Activated T-cell treated with anti-CD3 and anti-CD28 coated beads, Interleukin-2, amount 50 U/mL, for 72 hours (primary cell): ENCODE data around the gene ATP2B2. TPM values are rescaled to one million over a fixed set of nuclear protein-coding genes. Genes with fewer than 3 reads are reported as not detected.

ENCODE experiments used
- ATAC-seq, 2 donors: fragments of 150-1000 bp; cut with Tn5 transposase; replicated peaks in 1 of 2; 2 replicates each; pipeline ENCODE4 v1.10.0; 2021; ENCODE audit warnings: moderate library complexity in 2 of 2, mild to moderate bottlenecking in 1 of 2
- DNase-seq, 2 donors: peaks; one replicate each; pipeline ENCODE4 v3.0.0; 2021 to 2022; ENCODE audit warnings: mixed read lengths in 1 of 2
- H3K27ac Mint-ChIP-seq: one replicate; pipeline ENCODE4 v1.8.0; 2022; ENCODE audit warnings: mild to moderate bottlenecking, moderate library complexity, mixed read lengths
- H3K27me3 Mint-ChIP-seq: one replicate; pipeline ENCODE4 v1.8.0; 2022; ENCODE audit warnings: low read depth, mixed read lengths
- H3K36me3 Mint-ChIP-seq, 2 donors: one replicate each; pipeline ENCODE4 v1.8.0; 2022; ENCODE audit warnings: mixed read lengths in 2 of 2, mild to moderate bottlenecking in 1 of 2; ENCODE audit not compliant: insufficient read depth in 2 of 2
- H3K4me1 Mint-ChIP-seq: one replicate; pipeline ENCODE4 v1.8.0; 2022; ENCODE audit warnings: low read depth, mixed read lengths
- H3K4me3 Mint-ChIP-seq, 2 donors: one replicate each; pipeline ENCODE4 v1.8.0; 2022; ENCODE audit warnings: mild to moderate bottlenecking in 2 of 2, mixed read lengths in 2 of 2, moderate library complexity in 2 of 2
- H3K9me3 Mint-ChIP-seq, 2 donors: one replicate each; pipeline ENCODE4 v1.8.0; 2022; ENCODE audit warnings: mixed read lengths in 2 of 2
- total RNA-seq, 2 donors: library from RNA; stranded (reverse); gene quantifications; one replicate each; pipeline ENCODE4 v1.2.3, GENCODE V29; 2022

Gene ATP2B2
- not detected for total RNA-seq

GRCh38 chr3:10505050-10505790 lies at the start of gene ATP2B2:
Gene ATP2B2 (minus strand): TSS chr3:10505586. CDS start chr3:10449543, 56,043 bp downstream.
- ATAC-seq (peak in 1 of 2 donors; percentile 39), DNase-seq (peak in 1 of 2 donors; percentile 8)
- Mint-ChIP-seq H3K4me1 (no peaks in the 10 kb centered on the region), H3K9me3 (no peaks in the 10 kb centered on the region), H3K4me3 (peak within 1 kb of the TSS; percentile 25 to 48), H3K27ac (no peak within 1 kb of the TSS), H3K36me3 (no peaks in the 10 kb centered on the region), H3K27me3 (peaks cover 14% of the 10 kb centered on the region)

- Mint-ChIP-seq H3K36me3 (no peaks in the 10 kb centered on the region), H3K4me3 (no peak overlapping the region), H3K4me1 (peaks cover 39% of the 10 kb centered on the region), H3K9me3 (no peaks in the 10 kb centered on the region), H3K27ac (no peak overlapping the region), H3K27me3 (peaks cover 32% of the 10 kb centered on the region)
- no peak for DNase-seq
- ATAC-seq, result no peak
These were observed 49.4 kb upstream of the ATP2B2 start for GRCh38 chr3:10554746-10555145.

GRCh38 chr3:10554236-10554611 lies 48.8 kb upstream of the ATP2B2 start:
- ATAC-seq, result no peak
- DNase-seq, result no peak
- Mint-ChIP-seq H3K9me3 (no peaks in the 10 kb centered on the region), H3K36me3 (no peaks in the 10 kb centered on the region), H3K27ac (no peak overlapping the region), H3K4me1 (peaks cover 45% of the 10 kb centered on the region), H3K4me3 (no peak overlapping the region), H3K27me3 (peaks cover 32% of the 10 kb centered on the region)

- DNase-seq (no peak), ATAC-seq (no peak)
- peaks cover 28% of the 10 kb centered on the region for H3K27me3 Mint-ChIP-seq
- no peak overlapping the region for H3K27ac Mint-ChIP-seq
- no peaks in the 10 kb centered on the region for H3K36me3 Mint-ChIP-seq
- no peaks in the 10 kb centered on the region for H3K9me3 Mint-ChIP-seq
- peaks cover 50% of the 10 kb centered on the region for H3K4me1 Mint-ChIP-seq
- no peak overlapping the region for H3K4me3 Mint-ChIP-seq
These were observed 48.3 kb upstream of the ATP2B2 start for GRCh38 chr3:10553591-10554235.

- Mint-ChIP-seq H3K27me3 (peaks cover 26% of the 10 kb centered on the region), H3K27ac (no peak overlapping the region), H3K36me3 (no peaks in the 10 kb centered on the region), H3K4me1 (peaks cover 51% of the 10 kb centered on the region), H3K4me3 (peak overlapping the region; percentile 53 to 81), H3K9me3 (no peaks in the 10 kb centered on the region)
- DNase-seq (no peak), ATAC-seq (peak; percentile 48 to 56)
These were observed 47.2 kb upstream of the ATP2B2 start for GRCh38 chr3:10552631-10552943.

GRCh38 chr3:10551821-10552630 lies 46.6 kb upstream of the ATP2B2 start:
- peak overlapping the region; percentile 0 for H3K27ac Mint-ChIP-seq
- no peaks in the 10 kb centered on the region for H3K36me3 Mint-ChIP-seq
- H3K4me1 Mint-ChIP-seq, result peaks cover 45% of the 10 kb centered on the region
- H3K27me3 Mint-ChIP-seq, result peaks cover 32% of the 10 kb centered on the region
- no peaks in the 10 kb centered on the region for H3K9me3 Mint-ChIP-seq
- DNase-seq, result peak; percentile 90
- ATAC-seq, result peak; percentile 85 to 86
- peak overlapping the region; percentile 53 to 81 for H3K4me3 Mint-ChIP-seq

- H3K36me3 Mint-ChIP-seq, result no peaks in the 10 kb centered on the region
- DNase-seq (no peak), ATAC-seq (no peak)
- peaks cover 32% of the 10 kb centered on the region for H3K27me3 Mint-ChIP-seq
- H3K27ac Mint-ChIP-seq, result no peak overlapping the region
- peaks cover 45% of the 10 kb centered on the region for H3K4me1 Mint-ChIP-seq
- no peaks in the 10 kb centered on the region for H3K9me3 Mint-ChIP-seq
- no peak overlapping the region for H3K4me3 Mint-ChIP-seq
These were observed 45.8 kb upstream of the ATP2B2 start for GRCh38 chr3:10551139-10551538.

- H3K4me1 Mint-ChIP-seq, result peaks cover 45% of the 10 kb centered on the region
- no peaks in the 10 kb centered on the region for H3K9me3 Mint-ChIP-seq
- peaks cover 32% of the 10 kb centered on the region for H3K27me3 Mint-ChIP-seq
- ATAC-seq (no peak), DNase-seq (no peak)
- no peak overlapping the region for H3K4me3 Mint-ChIP-seq
- no peaks in the 10 kb centered on the region for H3K36me3 Mint-ChIP-seq
- no peak overlapping the region for H3K27ac Mint-ChIP-seq
These were observed 45.3 kb upstream of the ATP2B2 start for GRCh38 chr3:10550705-10551104.

GRCh38 chr3:10549617-10550230 lies 44.3 kb upstream of the ATP2B2 start:
- H3K36me3 Mint-ChIP-seq, result no peaks in the 10 kb centered on the region

GRCh38 chr3:10548992-10549391 lies 43.6 kb upstream of the ATP2B2 start:
- Mint-ChIP-seq H3K27ac (peak overlapping the region; percentile 34), H3K4me1 (peaks cover 45% of the 10 kb centered on the region)
- peak; percentile 75 to 84 for ATAC-seq

More at GRCh38 chr3:10549617-10550230, 44.3 kb upstream of the ATP2B2 start:
- DNase-seq (no peak), ATAC-seq (no peak)
- no peak overlapping the region for H3K27ac Mint-ChIP-seq
- H3K27me3 Mint-ChIP-seq, result peaks cover 32% of the 10 kb centered on the region
- no peaks in the 10 kb centered on the region for H3K9me3 Mint-ChIP-seq
- no peak overlapping the region for H3K4me3 Mint-ChIP-seq
- H3K4me1 Mint-ChIP-seq, result peaks cover 45% of the 10 kb centered on the region

GRCh38 chr3:10547841-10548783 lies 42.7 kb upstream of the ATP2B2 start:
- Mint-ChIP-seq H3K9me3 (peaks cover 0 to under 1% of the 10 kb centered on the region in 2 donors), H3K4me3 (no peak overlapping the region), H3K27ac (no peak overlapping the region), H3K4me1 (peaks cover 44% of the 10 kb centered on the region), H3K27me3 (peaks cover 33% of the 10 kb centered on the region), H3K36me3 (peaks cover under 1% of the 10 kb centered on the region in 2 donors)
- ATAC-seq, result peak in 1 of 2 donors; percentile 33
- peak; percentile 13 to 39 for DNase-seq

More at GRCh38 chr3:10548992-10549391, 43.6 kb upstream of the ATP2B2 start:
- peak; percentile 54 for DNase-seq
- Mint-ChIP-seq H3K4me3 (peak overlapping the region; percentile 1 to 11), H3K27me3 (peaks cover 32% of the 10 kb centered on the region), H3K9me3 (no peaks in the 10 kb centered on the region), H3K36me3 (no peaks in the 10 kb centered on the region)

- H3K4me3 Mint-ChIP-seq, result no peak overlapping the region
- H3K4me1 Mint-ChIP-seq, result peaks cover 37% of the 10 kb centered on the region
- ATAC-seq (no peak), DNase-seq (no peak)
- peaks cover 7 to 8% of the 10 kb centered on the region in 2 donors for H3K36me3 Mint-ChIP-seq
- H3K27ac Mint-ChIP-seq, result no peak overlapping the region
- H3K27me3 Mint-ChIP-seq, result peaks cover 39% of the 10 kb centered on the region
- peaks cover 0 to 6% of the 10 kb centered on the region in 2 donors for H3K9me3 Mint-ChIP-seq
These were observed 42.0 kb upstream of the ATP2B2 start for GRCh38 chr3:10547413-10547812.
